ENCODE results near the gene CHRNA4.

- TF ChIP-seq POLR2A (IDR thresholded peaks at IDR 0.05): no peak
- TF ChIP-seq CTCF (IDR thresholded peaks at IDR 0.05): no peak
Observed at GRCh38 chr20:63325021-63325471, 36.1 kb downstream of the CHRNA4 start.

All from right lobe of liver (tissue), 4 donors.